ENCODE measurements around the gene GPSM1. TPM values are rescaled to one million over a fixed set of nuclear protein-coding genes. Genes with fewer than 3 reads are reported as not detected.

The GPSM1 gene
- total RNA-seq, 4 donors from 2014 or later: 10.0 to 14.9 (median 13.0) TPM

DNA sequence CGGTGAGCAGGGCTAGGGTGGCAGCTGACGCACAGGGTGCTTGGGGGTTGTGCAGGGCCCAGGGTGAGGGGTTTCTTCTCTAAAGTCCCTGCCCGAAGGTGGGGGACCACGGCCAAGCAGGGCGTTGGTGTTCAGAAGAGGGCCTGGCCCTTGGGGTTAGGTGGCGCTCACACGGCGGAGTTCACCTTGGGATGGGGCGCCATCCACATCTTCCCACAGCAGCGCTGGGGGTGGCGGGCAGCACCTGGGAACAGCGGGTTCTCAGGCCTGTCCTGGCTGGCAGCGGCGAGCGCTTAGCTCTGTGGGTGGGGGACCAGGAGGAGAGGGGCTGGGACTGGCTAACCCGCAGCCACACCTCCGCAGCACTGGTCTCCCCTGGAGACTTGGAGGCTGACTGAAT, 6.1 kb downstream of the GPSM1 start:
- H3K4me1 ChIP-seq: peaks cover 0 to 25% (median 9%) of the 10 kb centered on the region in 3 donors
- WGBS, 2 donors (ENCODE audit: low coverage in 1 of 2): no CpG with 5 or more reads among the region's 17 CpGs
- no peak for ATAC-seq
- H3K27ac ChIP-seq: no peak overlapping the region
- peaks cover 0 to 46% of the 10 kb centered on the region in 2 donors for H3K36me3 ChIP-seq
- no peaks in the 10 kb centered on the region for H3K9me3 ChIP-seq
- H3K4me3 ChIP-seq: no peak overlapping the region
- TF ChIP-seq POLR2A (IDR thresholded peaks at IDR 0.05) (no peak), EP300 (IDR thresholded peaks at IDR 0.05) (no peak), POLR2AphosphoS5 (IDR thresholded peaks at IDR 0.05) (no peak)
- TF ChIP-seq, protein P1, sequence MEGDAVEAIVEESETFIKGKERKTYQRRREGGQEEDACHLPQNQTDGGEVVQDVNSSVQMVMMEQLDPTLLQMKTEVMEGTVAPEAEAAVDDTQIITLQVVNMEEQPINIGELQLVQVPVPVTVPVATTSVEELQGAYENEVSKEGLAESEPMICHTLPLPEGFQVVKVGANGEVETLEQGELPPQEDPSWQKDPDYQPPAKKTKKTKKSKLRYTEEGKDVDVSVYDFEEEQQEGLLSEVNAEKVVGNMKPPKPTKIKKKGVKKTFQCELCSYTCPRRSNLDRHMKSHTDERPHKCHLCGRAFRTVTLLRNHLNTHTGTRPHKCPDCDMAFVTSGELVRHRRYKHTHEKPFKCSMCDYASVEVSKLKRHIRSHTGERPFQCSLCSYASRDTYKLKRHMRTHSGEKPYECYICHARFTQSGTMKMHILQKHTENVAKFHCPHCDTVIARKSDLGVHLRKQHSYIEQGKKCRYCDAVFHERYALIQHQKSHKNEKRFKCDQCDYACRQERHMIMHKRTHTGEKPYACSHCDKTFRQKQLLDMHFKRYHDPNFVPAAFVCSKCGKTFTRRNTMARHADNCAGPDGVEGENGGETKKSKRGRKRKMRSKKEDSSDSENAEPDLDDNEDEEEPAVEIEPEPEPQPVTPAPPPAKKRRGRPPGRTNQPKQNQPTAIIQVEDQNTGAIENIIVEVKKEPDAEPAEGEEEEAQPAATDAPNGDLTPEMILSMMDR (IDR thresholded peaks at IDR 0.05): no peak
- H3K27me3 ChIP-seq: no peaks in the 10 kb centered on the region

DNA sequence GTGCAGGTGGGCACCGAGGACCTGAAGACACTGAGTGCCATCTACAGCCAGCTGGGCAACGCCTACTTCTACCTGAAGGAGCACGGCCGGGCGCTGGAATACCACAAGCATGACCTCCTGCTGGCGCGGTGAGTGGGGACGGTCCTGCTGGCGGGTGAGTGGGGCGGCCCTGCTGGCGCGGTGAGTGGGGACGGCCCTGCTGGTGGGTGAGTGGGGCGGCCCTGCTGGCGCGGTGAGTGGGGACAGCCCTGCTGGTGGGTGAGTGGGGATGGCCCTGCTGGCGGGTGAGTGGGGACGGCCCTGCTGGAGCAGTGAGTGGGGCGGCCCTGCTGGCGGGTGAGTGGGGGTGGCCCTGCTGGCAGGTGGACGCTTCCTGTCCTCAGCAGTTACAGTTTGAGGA, 7.2 kb downstream of the GPSM1 start:
- H3K4me1 ChIP-seq: peaks cover 0 to 22% (median 0%) of the 10 kb centered on the region in 3 donors
- no peaks in the 10 kb centered on the region for H3K9me3 ChIP-seq
- peaks cover 0 to 56% of the 10 kb centered on the region in 2 donors for H3K36me3 ChIP-seq
- H3K27me3 ChIP-seq: no peaks in the 10 kb centered on the region
- no peak for ATAC-seq
- TF ChIP-seq EP300 (IDR thresholded peaks at IDR 0.05) (no peak), POLR2AphosphoS5 (IDR thresholded peaks at IDR 0.05) (no peak), POLR2A (IDR thresholded peaks at IDR 0.05) (no peak)
- TF ChIP-seq, protein P1 (IDR thresholded peaks at IDR 0.05): no peak
- H3K4me3 ChIP-seq: no peak overlapping the region
- H3K27ac ChIP-seq: no peak overlapping the region
- 78% methylated on average over 8 of the region's 21 CpGs; no CpG with 5 or more reads in 1 of the 2 donors for WGBS, 2 donors (ENCODE audit: low coverage in 1 of 2)

DNA sequence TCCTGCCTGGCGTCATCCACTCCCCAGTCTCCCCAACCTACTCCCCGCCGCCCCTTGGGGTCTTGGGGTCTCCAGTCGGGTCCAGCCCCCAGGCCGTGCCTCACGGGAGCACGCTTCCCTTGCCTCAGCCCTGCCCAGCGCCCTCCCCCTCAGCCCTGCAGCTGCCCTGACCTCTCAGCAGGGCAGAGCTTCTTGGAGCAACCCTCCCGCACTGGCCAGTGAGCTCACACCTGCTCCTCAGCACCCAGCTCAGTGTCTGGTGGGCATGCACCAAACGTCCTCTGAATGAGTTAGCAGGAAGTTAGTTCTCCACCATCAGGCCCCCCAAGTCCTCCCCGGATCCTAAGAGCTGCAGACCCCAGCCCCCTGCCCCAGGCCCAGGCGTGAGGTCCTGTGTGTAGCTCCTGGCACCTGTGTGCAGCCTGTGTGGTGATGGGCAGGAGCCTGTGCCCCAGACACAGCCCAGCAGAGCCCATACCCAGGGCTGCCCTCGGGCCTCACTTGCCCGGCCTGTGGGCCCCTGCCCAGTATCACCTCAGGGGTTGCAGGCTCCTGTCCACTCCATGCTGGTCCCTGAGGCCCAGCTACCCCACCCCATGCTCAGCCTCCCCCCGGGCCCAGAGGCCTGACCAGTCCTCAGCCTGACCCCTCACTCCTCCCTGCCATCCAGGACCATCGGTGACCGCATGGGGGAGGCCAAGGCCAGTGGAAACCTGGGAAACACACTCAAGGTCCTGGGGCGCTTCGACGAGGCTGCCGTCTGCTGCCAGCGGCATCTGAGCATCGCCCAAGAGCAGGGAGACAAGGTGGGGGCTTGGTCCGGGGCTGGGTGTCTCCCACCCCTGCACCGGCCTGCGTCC, 8.2 kb downstream of the GPSM1 start:
- Histone ChIP-seq H3K27me3 (no peaks in the 10 kb centered on the region), H3K27ac (no peak overlapping the region), H3K36me3 (peaks cover 0 to 66% of the 10 kb centered on the region in 2 donors), H3K4me1 (peaks cover 0 to 16% (median 0%) of the 10 kb centered on the region in 3 donors), H3K9me3 (no peaks in the 10 kb centered on the region), H3K4me3 (no peak overlapping the region)
- 79 to 90% methylated on average over 2 to 5 of the region's 26 CpGs for WGBS, 2 donors (ENCODE audit: low coverage in 1 of 2)
- ATAC-seq: no peak
- no peak for TF ChIP-seq POLR2AphosphoS5 (IDR thresholded peaks at IDR 0.05)
- TF ChIP-seq, protein P1 (IDR thresholded peaks at IDR 0.05): no peak
- no peak for TF ChIP-seq POLR2A (IDR thresholded peaks at IDR 0.05)
- TF ChIP-seq EP300 (IDR thresholded peaks at IDR 0.05): no peak

DNA sequence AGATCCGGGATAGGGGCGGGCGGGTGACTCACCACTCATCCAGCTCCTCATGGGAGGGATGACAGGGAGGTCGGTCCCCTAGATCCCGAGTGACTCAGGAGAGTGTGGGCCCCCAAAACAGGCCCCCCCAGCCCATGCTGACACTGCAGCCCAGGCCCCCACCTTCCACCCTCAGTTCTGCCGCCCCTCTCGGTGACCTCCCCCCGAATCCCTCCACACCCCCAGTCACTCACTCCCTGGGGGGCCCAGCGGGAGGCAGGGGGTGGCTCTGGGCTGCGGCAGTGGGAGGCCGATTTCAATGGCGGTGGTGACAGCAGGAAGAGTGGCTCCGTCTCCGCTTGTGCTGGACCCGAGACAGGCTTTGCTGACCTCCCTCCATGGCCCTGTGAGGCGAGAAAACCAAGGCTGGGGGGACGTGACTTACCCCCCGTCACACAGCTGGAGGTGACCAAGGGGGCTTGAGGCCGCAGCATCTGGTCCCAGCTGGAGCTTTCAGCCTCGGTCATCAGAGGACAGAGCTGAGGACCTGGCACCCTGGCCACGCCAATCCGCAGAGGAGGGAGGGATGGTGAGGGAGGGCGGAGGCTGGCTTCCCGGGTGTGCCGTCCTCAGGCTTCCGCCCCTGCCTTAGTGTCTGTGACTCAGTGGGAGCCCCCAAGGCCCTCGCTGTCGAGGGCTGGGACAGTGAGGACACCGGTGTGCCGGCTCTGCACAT, 9.0 kb downstream of the GPSM1 start:
- TF ChIP-seq EP300 (IDR thresholded peaks at IDR 0.05): no peak
- TF ChIP-seq, protein P1 (IDR thresholded peaks at IDR 0.05): no peak
- Histone ChIP-seq H3K4me3 (no peak overlapping the region), H3K36me3 (peaks cover 0 to 74% of the 10 kb centered on the region in 2 donors), H3K27ac (no peak overlapping the region), H3K9me3 (no peaks in the 10 kb centered on the region), H3K4me1 (peaks cover 0 to 18% (median 0%) of the 10 kb centered on the region in 3 donors), H3K27me3 (no peaks in the 10 kb centered on the region)
- ATAC-seq: no peak
- WGBS, 2 donors (ENCODE audit: low coverage in 1 of 2): no CpG with 5 or more reads among the region's 30 CpGs
